NCI-H510A treated with DMSO at 0.1 percent for 48 hours (cell line): Measurements from ENCODE around the gene NAPEPLD.
"Not testable (repeated sequence)": the region's sequence is repeated elsewhere in the genome, so short reads cannot be mapped to it uniquely, and the experiment has no call there.

Source experiments
- DNase-seq: peaks from one replicate; lab custom pipeline; 2025; lab: John Stamatoyannopoulos, UW

Gene NAPEPLD

GRCh38 chr7:103148994-103149807 is at the start of gene NAPEPLD:
NAPEPLD (minus strand) TSS chr7:103149099; CDS start chr7:103128776, 20,323 bp downstream.
- peak; percentile 69 for DNase-seq

GRCh38 chr7:103198079-103198478 is 49.2 kb upstream of the NAPEPLD start:
- not testable (repeated sequence) for DNase-seq

GRCh38 chr7:103195364-103195763 is 46.5 kb upstream of the NAPEPLD start:
- DNase-seq = not testable (repeated sequence)

GRCh38 chr7:103172415-103173146 is 23.7 kb upstream of the NAPEPLD start:
- not testable (repeated sequence) for DNase-seq

- not testable (repeated sequence) for DNase-seq
Measured at GRCh38 chr7:103171695-103172414, 23.0 kb upstream of the NAPEPLD start.

GRCh38 chr7:103166921-103167544 is 18.1 kb upstream of the NAPEPLD start:
- DNase-seq = not testable (repeated sequence)

GRCh38 chr7:103163087-103163825 is 14.4 kb upstream of the NAPEPLD start:
- DNase-seq = not testable (repeated sequence)

- not testable (repeated sequence) for DNase-seq
Measured at GRCh38 chr7:103162641-103163040, 13.7 kb upstream of the NAPEPLD start.

GRCh38 chr7:103161998-103162616 is 13.2 kb upstream of the NAPEPLD start:
- DNase-seq = not testable (repeated sequence)

GRCh38 chr7:103159072-103159471 is 10.2 kb upstream of the NAPEPLD start:
- DNase-seq = not testable (repeated sequence)

GRCh38 chr7:103155331-103156024 is 6.6 kb upstream of the NAPEPLD start:
- DNase-seq = not testable (repeated sequence)

GRCh38 chr7:103154042-103154441 is 5.1 kb upstream of the NAPEPLD start:
- DNase-seq = no peak

GRCh38 chr7:103152744-103153617 is 4.1 kb upstream of the NAPEPLD start:
- not testable (repeated sequence) for DNase-seq

GRCh38 chr7:103151993-103152676 is 3.2 kb upstream of the NAPEPLD start:
- not testable (repeated sequence) for DNase-seq

- no peak for DNase-seq
Measured at GRCh38 chr7:103150192-103150591, 1.3 kb upstream of the NAPEPLD start.

GRCh38 chr7:103149808-103150180 is 895 bp upstream of the NAPEPLD start:
- no peak for DNase-seq

GRCh38 chr7:103148131-103148993 is 537 bp downstream of the NAPEPLD start:
- DNase-seq = no peak
